Glomerular visceral epithelial cell (primary cell): Measurements from ENCODE around the gene HSFX2.
"Not testable (repeated sequence)": the region's sequence is repeated elsewhere in the genome, so short reads cannot be mapped to it uniquely, and the experiment has no call there.

Experiments
- DNase-seq: peaks from one replicate; pipeline ENCODE4 v3.0.0-alpha.2; 2016; ENCODE audit errors: extremely low spot score

HSFX2 gene

DNA sequence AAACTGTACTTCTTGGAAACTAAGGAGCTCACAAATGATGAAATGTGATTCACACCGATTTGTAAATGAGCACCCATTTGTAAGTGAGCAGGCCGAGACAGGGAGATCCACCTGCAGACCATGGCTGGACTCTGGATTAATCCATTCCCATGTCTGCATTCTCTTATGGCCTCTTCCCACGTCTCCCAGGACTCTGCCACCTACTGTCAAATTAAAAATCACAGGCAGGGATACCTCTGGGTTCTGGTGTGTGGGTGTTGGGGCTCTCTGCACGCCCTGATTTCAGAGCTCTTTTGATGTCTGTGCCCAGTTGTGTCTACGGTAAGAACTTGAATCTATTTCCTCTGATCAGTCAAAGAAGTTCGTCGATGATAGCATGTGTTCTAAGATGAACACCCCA is 4.1 kb downstream of the HSFX2 start:
- DNase-seq = not testable (repeated sequence)

DNA sequence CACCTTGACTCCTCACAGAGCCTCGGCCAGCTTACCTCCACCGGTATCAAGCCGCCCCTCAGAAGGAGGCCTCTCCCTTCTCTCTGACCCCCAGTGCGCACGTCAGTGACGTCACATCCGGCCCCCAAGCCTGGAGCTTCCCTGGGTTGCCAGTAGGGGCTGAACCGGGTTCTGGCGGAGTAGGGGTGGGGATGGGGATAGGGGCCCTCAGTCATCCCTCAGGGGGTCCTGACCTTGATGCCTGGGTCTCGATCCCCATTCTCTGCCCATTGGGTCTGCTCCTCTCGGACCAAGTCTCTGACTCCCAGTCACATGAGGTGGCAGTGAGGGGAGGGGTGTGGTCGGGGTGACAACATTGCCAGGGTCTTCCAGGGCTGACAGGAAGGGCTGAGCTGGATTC is 7.8 kb downstream of the HSFX2 start, which contains the start of gene MAGEA9B:
Gene MAGEA9B, minus strand, starts transcription at position 101 of the 400 bp plus-strand sequence. CDS start 4,280 bp downstream, outside the sequence.
- DNase-seq = not testable (repeated sequence)

DNA sequence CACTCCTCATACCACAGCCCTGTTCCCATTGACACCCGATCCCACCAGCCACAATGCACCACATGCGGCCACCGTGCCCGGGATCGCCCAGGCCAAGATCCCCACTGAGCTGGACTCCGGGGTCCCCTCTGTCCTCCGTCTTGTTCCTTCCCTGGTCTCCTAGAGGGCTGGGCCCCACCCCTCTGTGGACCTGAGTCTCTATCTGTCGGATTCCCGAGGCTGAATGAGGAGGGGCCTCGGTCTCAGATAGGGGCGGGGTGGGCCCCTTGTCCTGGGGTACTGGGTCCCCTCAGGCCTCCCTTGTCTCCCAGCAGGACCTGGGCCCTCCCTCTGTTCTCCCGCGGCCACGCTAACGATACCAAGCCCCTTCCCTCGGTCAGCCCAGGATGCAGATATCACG is 9.5 kb downstream of the HSFX2 start:
- DNase-seq = not testable (repeated sequence)

DNA sequence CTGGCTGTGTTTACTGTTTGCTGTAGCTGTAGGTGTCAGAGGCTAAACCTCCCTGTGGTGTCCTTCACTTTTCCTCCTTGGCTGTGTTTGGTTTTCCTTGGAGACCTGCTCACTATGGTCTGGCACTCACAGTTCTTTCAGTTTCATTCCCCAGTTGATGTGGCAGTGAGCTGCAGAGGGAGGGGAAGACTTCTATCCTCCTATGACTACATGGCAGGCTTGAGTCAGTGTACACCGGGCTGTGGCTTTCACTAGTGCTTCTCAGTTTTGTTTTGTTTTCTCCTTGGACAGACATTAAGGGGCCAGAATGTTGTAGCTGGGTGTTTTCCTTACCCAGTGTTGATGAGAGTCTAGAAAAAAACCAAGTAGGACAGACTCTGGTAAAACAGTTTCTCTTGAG is 21.7 kb downstream of the HSFX2 start:
- DNase-seq = not testable (repeated sequence)

DNA sequence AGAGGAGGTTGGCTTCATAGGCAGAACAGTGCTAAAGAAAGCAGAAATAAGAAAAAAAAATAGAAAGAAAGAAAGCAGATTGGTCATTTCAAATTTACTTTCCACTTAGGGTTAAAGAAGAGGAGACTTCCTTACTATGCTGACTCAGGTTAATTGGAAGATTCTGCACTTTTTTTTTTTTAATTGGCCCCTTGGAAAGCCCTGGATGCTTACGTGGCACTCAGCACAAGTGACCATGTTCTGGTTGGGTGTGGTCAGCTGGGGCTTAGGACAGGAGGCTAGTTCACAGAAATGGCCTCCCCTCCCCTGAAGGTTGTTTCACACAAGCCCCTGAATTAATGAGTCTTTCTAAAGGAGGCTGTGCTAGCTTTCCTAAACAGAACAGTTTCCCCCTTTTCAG is 22.4 kb downstream of the HSFX2 start:
- DNase-seq = no peak

DNA sequence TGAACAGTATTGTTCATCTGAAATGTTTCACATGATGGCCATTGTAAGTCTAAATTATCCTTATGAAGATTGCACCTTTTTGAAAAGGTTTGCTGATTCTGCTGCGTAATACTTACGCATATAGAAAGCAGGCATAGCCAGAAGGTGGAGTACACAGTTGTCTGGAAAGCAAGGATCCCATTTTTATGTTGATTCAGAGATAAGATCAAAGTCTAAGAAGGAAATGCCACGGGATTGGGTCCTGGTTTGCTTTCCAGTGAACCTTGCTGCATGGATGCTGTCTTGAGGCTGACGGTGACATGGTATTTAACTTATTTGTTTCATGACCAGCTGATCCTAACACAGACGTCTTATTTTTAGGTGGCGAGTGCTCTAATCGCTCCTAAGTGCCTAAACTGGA is 23.3 kb downstream of the HSFX2 start:
- DNase-seq = no peak

DNA sequence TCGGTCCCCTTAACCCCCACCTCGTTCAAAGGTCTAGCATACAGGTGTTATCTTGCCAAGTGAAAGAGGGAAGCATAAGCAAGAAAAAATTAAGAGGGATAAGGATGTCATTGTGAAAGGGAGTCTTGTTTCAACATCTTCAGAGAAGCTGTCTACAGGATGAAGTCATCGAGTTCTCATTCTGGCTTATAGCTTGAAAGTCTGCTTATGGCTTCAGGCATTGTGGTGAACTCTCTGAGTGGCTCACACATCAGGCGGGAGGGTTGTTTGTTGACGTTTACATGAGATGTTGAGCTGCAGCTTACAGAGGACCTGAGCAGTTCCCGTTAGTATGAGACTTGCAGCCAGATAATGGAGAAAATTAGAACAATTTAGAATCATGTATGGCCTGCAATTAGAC is 24.4 kb downstream of the HSFX2 start:
- DNase-seq = no peak

DNA sequence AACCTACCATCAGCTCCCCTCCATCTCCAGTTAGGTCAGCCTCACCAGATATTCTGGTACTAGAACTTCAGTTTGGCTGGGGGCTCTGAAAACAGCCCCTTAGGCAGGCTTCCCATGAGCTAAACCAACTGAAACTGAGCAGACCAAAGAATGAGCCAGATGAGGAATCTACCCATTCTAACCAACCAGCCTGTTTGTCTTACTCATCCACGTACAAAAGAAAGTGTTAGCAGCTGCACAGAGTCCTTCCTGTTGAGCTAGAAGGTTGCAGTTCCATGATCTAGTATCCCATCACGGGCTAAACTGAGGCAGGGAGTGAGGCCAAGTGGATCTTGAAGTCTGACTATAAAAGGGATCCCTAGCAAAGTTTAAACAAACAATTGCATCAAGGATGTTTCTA is 25.3 kb downstream of the HSFX2 start:
- DNase-seq = no peak

DNA sequence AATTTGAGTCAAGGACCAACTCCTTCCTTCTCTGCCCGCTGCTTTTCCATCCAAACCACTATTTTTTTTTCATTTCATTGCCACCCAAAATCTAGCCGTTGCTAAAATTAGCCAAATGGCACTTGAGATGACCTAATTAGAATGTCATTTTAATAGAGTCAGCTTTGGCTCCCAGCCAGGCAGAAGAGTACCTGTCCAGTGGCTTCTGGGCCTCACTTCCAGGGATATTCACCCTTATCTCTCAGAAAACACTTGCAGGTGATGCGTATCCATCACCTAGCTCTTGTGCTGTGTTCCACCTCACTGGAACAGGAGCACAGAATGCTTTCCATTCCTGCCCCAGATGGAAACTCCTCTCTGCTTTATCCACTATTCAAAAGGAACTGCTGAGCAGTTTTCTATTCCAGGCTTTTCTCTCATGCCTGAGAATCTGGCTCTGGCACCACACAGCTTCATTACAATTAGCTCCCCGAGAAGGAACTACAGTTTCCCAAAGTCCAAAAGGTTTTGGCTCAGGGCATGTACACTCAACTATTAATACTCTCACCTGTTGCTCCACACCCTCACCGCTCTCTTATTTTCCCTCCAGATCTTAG is 26.3 kb downstream of the HSFX2 start:
- no peak for DNase-seq

DNA sequence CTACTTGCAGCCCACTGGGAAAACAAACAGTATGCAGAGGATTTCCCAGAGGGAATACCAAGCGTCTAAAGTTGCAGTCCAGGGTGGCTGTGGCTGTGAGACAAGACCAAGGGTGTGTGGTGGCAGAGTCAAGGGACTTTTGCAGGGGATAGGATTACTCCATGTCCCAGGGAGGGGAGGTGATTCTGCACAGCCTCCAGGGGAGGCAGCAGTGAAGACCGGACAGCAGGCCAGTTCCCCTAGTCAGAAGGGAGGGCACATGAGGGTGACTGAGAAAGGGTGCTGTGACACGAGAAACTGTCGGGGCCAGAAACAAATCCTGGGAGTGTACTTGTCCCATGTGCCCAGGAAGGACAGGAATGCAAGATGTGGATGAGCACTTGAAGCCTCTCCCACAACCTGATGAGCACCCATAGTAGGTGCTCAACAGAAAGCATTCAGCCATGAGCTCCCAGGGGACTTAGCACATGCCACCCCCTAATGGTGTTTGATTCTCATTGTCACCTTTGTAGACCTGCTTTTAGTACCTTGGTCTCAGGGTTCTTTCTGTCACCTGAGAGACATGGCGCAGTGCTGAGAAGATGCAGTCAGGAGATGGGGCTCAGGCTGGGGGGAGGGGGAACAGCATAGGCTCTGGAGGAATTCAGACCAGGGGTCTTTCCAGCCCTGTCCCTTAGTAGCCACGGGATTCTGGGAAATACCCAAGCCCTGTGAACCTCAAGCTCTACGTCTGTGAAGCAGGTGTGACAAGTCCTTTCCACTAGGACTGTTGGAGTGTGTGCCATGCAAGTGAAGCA is 27.3 kb downstream of the HSFX2 start:
- DNase-seq = no peak

DNA sequence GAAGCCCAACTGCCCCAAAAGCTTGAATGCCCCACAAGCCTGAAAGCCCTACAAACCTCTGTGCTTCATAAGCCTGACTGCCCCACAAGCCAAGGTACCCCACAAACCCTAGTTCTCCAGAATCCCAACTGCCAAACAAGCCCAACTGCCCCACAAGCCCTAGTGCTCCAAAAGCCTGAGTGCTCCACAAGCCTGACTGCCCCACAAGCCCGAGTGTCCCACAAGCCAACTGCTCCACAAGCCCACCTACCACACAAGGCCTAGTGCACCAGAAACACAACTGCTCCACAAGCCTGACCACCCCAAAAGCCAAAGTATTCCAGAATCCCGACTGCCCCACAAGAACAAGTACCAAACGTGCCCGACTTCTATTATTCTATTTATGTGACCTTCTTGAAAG is 31.8 kb downstream of the HSFX2 start:
- no peak for DNase-seq

DNA sequence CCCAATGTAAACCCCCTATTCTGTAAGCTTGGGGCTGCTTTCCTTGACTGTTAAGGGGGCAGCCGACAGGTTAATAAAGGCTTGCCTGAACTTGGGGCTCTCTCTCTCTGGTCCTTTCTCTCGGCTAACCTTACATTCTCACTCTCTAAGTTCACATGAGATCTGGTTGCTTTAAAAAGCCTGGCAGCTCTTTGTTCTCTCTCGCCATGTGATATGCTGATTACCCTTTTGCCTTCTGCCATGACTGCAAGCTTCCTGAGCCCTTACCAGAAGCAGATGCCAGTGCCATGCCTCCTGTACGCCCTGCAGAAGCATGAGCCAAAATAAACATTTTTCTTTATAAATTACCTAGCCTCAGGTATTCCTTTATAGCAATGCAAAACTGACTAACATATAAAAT is 39.9 kb downstream of the HSFX2 start:
- DNase-seq = not testable (repeated sequence)

DNA sequence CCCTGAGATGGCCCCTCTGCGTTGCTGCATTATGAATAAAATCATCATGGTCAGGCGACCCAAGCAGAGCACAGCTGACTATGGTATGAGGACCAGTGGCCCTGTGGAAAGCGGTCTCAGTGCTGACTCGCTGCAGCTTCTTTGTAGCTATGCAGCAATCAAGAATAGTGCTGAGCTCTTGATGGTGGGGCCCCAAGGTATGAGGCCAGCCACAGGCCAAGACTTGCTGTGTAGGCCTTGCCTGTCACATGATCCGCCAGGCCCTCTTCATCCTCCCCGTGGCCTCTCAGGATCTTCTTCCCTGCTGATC is 43.2 kb downstream of the HSFX2 start:
- not testable (repeated sequence) for DNase-seq

DNA sequence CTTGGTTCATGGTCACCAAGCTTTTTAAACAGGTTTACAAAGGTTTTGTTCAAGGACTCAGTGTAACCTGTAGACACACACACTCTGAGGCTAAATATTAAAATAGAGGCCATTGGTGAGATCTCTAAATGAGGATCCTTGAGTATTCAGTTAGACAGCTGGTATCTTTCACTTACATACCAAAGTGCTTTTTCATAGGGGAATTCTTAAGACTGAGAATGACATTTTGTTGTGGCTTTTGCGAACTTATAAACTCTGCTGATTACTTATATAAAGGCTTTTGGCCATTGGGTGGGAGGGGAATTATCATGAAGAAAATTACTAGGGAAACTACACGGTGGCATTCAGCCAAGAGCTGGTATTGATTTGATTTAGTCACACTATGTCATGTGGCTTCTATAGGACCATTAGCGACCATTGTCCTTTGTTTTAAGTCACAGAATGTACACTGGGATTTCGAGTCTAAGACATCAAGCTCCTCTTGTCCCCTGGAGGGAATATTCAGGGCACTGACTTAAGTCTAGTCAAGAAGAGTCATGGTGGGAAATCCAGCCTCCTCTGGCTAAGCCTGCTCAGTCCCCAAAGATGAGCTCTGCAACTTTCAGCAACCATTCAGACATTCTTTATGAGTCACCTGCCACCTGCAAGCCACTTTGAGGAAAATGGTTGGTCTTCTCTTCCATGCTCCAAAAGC is 43.7 kb downstream of the HSFX2 start:
- DNase-seq = not testable (repeated sequence)

DNA sequence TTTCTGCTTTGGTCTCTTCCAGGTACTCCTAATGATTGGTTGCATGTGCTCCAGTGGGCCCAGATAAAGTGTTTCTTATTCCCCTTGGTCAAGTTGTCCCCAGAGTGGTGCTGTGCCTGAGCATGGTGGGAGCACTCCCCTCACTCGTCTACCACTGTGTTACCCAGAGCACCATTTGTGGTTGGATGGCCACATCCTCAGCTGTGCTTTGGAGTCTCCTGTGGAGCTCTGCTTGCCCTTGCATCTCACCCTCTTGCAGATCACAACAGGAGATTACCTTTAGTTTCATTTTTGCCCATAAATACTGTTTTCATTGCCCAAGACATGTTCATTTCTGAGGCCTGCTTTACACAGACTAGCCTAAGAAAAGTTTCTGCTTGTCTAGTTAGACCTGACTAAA is 44.7 kb downstream of the HSFX2 start:
- not testable (repeated sequence) for DNase-seq

DNA sequence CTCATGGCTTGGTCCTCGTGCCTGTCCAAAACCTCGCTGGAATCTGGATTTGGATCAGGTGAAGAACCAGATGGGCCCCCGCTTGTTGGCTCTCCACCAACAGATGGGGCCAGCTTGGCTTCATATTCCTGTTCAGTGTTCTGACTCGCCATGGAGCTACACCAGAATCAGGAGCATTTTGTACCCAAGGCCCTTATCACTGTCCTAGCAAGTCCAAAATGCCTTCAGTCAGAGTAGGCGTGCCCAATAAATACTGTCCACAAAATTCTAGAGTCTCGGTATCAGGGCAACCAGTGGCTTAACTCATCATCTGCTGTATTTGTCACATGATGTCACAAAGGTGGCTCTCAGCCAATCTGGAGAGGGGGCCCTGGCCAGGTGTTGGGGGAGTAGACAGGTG is 45.4 kb downstream of the HSFX2 start, which contains the start of gene HSFX3:
Gene HSFX3, minus strand, starts transcription at position 224 of the 400 bp plus-strand sequence. Its CDS starts 72 bp downstream, at position 152.
- not testable (repeated sequence) for DNase-seq

DNA sequence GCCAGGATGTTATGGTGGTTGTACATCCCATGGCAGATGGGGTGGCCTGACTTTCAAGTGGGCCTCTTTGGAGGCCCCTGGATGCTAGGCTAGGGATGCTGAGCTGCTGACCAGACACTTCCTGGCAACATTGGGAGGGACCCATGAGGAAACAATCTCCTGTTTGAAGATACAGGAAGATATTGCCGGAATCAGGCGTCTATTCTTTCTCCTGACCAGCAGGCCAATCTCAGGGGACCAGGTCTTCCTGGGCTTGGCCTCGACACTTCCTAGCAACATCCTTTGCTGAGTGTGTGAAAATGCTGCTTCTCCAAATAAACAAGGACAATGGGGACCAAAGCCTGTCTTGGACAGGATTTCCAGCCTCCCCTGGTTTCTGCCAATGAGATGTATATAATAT is 47.3 kb downstream of the HSFX2 start:
- DNase-seq = not testable (repeated sequence)

DNA sequence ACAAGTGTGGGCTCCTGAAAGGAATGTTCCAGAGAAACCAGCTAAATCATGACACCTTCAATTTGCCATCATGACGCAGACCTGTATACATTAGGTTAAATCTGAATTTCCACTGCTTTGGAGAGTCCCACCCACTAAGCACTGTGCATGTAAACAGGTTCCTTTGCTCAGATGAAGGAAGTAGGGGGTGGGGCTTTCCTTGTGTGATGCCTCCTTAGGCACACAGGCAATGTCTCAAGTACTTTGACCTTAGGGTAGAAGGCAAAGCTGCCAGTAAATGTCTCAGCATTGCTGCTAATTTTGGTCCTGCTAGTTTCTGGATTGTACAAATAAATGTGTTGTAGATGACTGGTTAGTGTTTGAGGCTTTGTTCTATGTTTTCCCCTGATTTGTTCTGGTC is 48.2 kb downstream of the HSFX2 start:
- not testable (repeated sequence) for DNase-seq

DNA sequence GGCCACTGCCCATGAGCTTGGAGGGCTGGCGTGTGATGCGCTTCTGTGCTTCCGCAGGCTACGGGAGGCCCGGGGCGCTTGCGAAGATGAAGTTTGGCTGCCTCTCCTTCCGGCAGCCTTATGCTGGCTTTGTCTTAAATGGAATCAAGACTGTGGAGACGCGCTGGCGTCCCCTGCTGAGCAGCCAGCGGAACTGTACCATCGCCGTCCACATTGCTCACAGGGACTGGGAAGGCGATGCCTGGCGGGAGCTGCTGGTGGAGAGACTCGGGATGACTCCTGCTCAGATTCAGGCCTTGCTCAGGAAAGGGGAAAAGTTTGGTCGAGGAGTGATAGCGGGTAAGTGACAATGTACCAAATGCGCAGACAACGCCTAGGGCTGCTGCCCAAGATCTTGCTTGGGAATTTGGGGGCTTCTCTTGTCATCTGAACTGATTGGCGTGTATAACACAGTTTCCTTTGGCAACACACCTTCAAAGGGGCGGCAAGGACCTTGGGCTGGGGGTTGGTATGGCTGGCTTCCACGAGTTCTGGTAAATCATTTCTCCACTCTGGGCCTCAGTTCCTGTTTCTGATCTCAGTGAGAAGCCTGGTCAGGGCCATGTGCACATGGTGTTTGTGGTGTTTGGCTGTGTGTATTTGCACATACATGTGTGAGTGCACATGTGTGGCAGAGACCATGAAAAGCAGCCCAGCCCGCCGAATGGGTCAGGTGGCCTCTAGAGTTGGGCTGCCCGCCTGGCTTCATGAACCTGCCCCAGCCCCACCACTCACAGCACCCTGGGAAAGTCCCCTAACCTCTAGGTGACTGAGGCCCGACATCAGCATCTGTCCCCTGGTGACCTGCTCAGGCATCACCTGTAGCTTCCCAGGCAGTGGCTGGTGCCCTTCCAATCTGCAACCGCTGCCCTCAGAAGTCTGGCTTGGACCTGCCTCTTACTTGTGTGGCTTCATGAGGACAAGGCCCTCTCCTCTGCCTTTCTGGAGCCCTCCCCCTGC is 49.3 kb downstream of the HSFX2 start:
- DNase-seq = not testable (repeated sequence)
